Endothelial cell of umbilical vein (primary cell): Measurements from ENCODE around the gene NFATC1. TPM values are rescaled to one million over a fixed set of nuclear protein-coding genes. Genes with fewer than 3 reads are reported as not detected.

Source experiments
- BruUV-seq: library from RNA; stranded (reverse); fragments of 400-500 nt; replicated peaks from 2 replicates; lab custom pipeline; 2021; lab: Mats Ljungman, UMichigan
- CTCF ChIA-PET: fragments of 300-600, 350-600 bp; sonication (Branson Sonifier 250); formaldehyde crosslinking; loops from one replicate; lab custom pipeline; 2021; ENCODE audit warnings: antibody characterized with exemption, inconsistent platforms; lab: Charles Lee
- POLR2A ChIA-PET: fragments of 300-600, 350-600 bp; sonication (Branson Sonifier 250); formaldehyde crosslinking; loops from one replicate; lab custom pipeline; 2021; ENCODE audit warnings: antibody characterized with exemption, inconsistent platforms; lab: Charles Lee
- DNase-seq: peaks from one replicate; pipeline ENCODE4 v3.0.0-alpha.2; 2011; ENCODE audit warnings: low read depth, low spot score
- FAIRE-seq: peaks from 2 replicates; lab custom pipeline; 2011; peaks lifted over from hg19 to GRCh38; lab: Jason Lieb, UNC
- H2AFZ ChIP-seq: 2 replicates; pipeline ENCODE4 v1.6.0; 2012; ENCODE audit warnings: low read depth, low read length, control low read depth, inconsistent platforms
- H3K27ac ChIP-seq: 2 replicates; pipeline ENCODE4 v1.5.1; 2011; ENCODE audit warnings: low read depth, mild to moderate bottlenecking, control low read depth, low read length, moderate library complexity; ENCODE audit not compliant: insufficient read depth
- H3K27me3 ChIP-seq, 2 experiments: 2 replicates each; pipeline versions ENCODE4 v1.6.0 to v1.6.1; 2011; ENCODE audit warnings: low read length in 2 of 2, mixed read lengths in 1 of 2; ENCODE audit not compliant: control insufficient read depth in 2 of 2, insufficient read depth in 2 of 2
- H3K36me3 ChIP-seq, 2 experiments: 2 replicates in 1 of 2; 3 replicates in 1 of 2; pipeline ENCODE4 v1.5.1; 2011; ENCODE audit warnings: low read length in 2 of 2, mild to moderate bottlenecking in 1 of 2, moderate library complexity in 1 of 2; ENCODE audit not compliant: control insufficient read depth in 2 of 2, insufficient read depth in 2 of 2; ENCODE audit errors: extremely low read depth in 1 of 2
- H3K4me1 ChIP-seq: 3 replicates; pipeline ENCODE4 v1.5.1; 2011; ENCODE audit warnings: mild to moderate bottlenecking, low read length; ENCODE audit not compliant: control insufficient read depth, insufficient read depth; ENCODE audit errors: extremely low read depth
- H3K4me2 ChIP-seq: 2 replicates; pipeline ENCODE4 v1.6.1; 2011; ENCODE audit warnings: low read length, control low read depth, mixed read lengths; ENCODE audit not compliant: insufficient read depth
- H3K4me3 ChIP-seq, 3 experiments: fragments of 200-600 bp in 1 of 3; sonication (generic), shearing (Covaris generic) in 1 of 3; replicated peaks in 1 of 3; 2 replicates each; pipeline ENCODE4 v1.5.1; 2011 to 2016; ENCODE audit warnings: control low read depth in 3 of 3, low read length in 3 of 3, mild to moderate bottlenecking in 2 of 3, inconsistent platforms in 1 of 3, low read depth in 1 of 3, moderate library complexity in 1 of 3; ENCODE audit not compliant: insufficient read depth in 1 of 3
- H3K79me2 ChIP-seq: 2 replicates; pipeline ENCODE4 v1.6.0; 2012; ENCODE audit warnings: low read length, inconsistent platforms; ENCODE audit not compliant: control insufficient read depth, insufficient read depth
- H3K9ac ChIP-seq: replicated peaks from 2 replicates; pipeline ENCODE3; 2011; ENCODE audit warnings: low read length, control low read depth; ENCODE audit not compliant: insufficient read depth; ENCODE audit errors: extremely low read depth
- H3K9me1 ChIP-seq: replicated peaks from 3 replicates; pipeline ENCODE4 v1.6.0; 2011; ENCODE audit warnings: mild to moderate bottlenecking, low read length; ENCODE audit not compliant: control insufficient read depth, insufficient read depth; ENCODE audit errors: extremely low read depth
- H3K9me3 ChIP-seq: replicated peaks from 2 replicates; pipeline ENCODE4 v1.5.1; 2012; ENCODE audit warnings: low read length, inconsistent platforms; ENCODE audit not compliant: control insufficient read depth, insufficient read depth
- H4K20me1 ChIP-seq: replicated peaks from 2 replicates; pipeline ENCODE3; 2011; ENCODE audit warnings: mild to moderate bottlenecking, low read length; ENCODE audit not compliant: control insufficient read depth, insufficient read depth; ENCODE audit errors: extremely low read depth
- CTCF ChIP-seq, 2 donors: IDR thresholded peaks; 1 replicate in 1 of 2; 2 replicates in 1 of 2; pipeline ENCODE4 v1.5.1; 2011; ENCODE audit warnings: low read length in 2 of 2, mild to moderate bottlenecking in 2 of 2, moderate library complexity in 2 of 2, control low read depth in 1 of 2, inconsistent platforms in 1 of 2, low read depth in 1 of 2; ENCODE audit not compliant: insufficient read depth in 1 of 2; ENCODE audit errors: extremely low read depth in 1 of 2
- EZH2 ChIP-seq: IDR thresholded peaks from 2 replicates; pipeline ENCODE4 v1.6.1; 2012; ENCODE audit warnings: borderline replicate concordance, low read depth, mild to moderate bottlenecking, moderate library complexity, low read length, inconsistent platforms; ENCODE audit not compliant: severe bottlenecking
- FOS ChIP-seq: IDR thresholded peaks from 2 replicates; pipeline ENCODE4 v1.6.1; 2011; ENCODE audit warnings: mild to moderate bottlenecking, low read length, moderate library complexity, borderline replicate concordance; ENCODE audit not compliant: insufficient read depth
- GATA2 ChIP-seq: IDR thresholded peaks from 2 replicates; pipeline ENCODE4 v1.7.0; 2011; ENCODE audit warnings: low read depth, mild to moderate bottlenecking, moderate library complexity, mixed read lengths, low read length; ENCODE audit not compliant: insufficient read length, insufficient read depth
- JUN ChIP-seq: IDR thresholded peaks from 2 replicates; pipeline ENCODE4 v1.6.1; 2011; ENCODE audit warnings: borderline replicate concordance, low read depth; ENCODE audit not compliant: insufficient read length, insufficient read depth
- MYC ChIP-seq: IDR thresholded peaks from one replicate; pipeline ENCODE4 v1.6.1; 2011; ENCODE audit warnings: mild to moderate bottlenecking, low read depth, low read length
- POLR2A ChIP-seq: IDR thresholded peaks from 2 replicates; pipeline ENCODE4 v1.6.1; 2012; ENCODE audit warnings: low read depth, mild to moderate bottlenecking, control low read depth, low read length
- POLR2AphosphoS5 ChIP-seq: IDR thresholded peaks from 2 replicates; pipeline ENCODE4 v1.6.1; 2012; ENCODE audit warnings: low read depth, mild to moderate bottlenecking, control low read depth, low read length, moderate library complexity; ENCODE audit not compliant: insufficient read depth
- dilution Hi-C: fragments of 300-500 bp; cut with MboI; formaldehyde crosslinking; loops from one replicate; pipeline ENCODE4 v1.15.0; 2019; ENCODE audit warnings: low sequenced_read_pairs; ENCODE audit not compliant: extremely low pct_ligation_motif_present
- intact Hi-C: fragments of 100-400 bp; cut with micrococcal nuclease; formaldehyde crosslinking; loops from one replicate; pipeline ENCODE4 v1.10.0; 2022
- polyA plus RNA-seq, 4 experiments: library from polyadenylated mRNA; depleted of rRNA in 3 of 4; stranded (reverse) in 3 of 4; unstranded in 1 of 4; fragments of >200 nt; gene quantifications; 2 replicates each; pipeline versions ENCODE4 v1.2.1 to v1.2.3, GENCODE V29; 2011 to 2012; ENCODE audit warnings: missing spikeins in 1 of 4
- total RNA-seq: library from RNA; stranded (reverse); gene quantifications from 2 replicates; pipeline ENCODE4 v1.2.3, GENCODE V29; 2021
- TF ChIP-seq, protein P1 (sequence below): IDR thresholded peaks from 2 replicates; pipeline ENCODE4 v1.6.1; 2011; ENCODE audit not compliant: insufficient read depth, insufficient read length

The NFATC1 gene
- total and polyA plus RNA-seq, 2 donors (not counting 3 experiments of a cell fraction or from before 2014, with no cell fraction given) = 11.1 to 30.0 TPM

DNA sequence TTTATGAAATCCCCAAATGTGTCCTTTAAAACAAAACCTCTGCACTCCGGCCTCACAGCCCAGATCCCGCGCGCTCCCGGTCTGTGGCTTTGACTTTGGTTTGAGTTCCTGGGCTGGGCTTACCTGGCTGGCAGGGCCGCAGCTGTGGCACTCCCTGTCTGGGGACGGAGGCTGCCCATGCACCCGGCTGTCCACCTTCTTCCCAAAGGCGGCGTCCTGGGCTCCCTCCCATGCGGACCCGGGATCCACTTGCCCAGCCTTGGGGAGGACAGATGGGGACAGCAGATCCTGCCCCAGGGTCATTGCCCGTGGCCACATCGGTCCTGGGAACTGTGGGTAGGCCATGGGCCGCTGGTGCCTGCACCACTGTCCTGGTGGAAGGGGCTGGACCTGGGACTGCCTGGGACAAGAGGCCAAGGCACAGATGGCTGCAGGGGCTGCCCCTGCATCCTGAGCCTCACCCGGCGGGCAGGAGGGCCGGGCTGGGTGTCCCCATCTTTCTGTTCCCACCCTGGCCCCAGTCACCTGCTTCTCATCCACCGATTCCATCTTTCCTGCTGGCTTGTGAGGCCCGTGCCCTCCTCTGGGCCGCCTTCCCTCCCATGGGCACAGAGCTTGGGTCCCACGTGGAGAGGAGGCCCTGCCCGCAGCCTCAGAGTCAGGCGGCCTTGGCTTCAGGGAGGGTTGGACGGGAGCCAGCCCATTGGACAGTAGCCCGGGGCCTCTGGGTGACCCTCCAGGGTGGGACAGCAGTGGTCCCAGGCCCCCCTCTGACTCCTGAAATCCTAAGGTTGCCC lies 27.7 kb downstream of the NFATC1 start:
- no peak overlapping the region for H3K4me3 ChIP-seq
- TF ChIP-seq POLR2A (no peak), JUN (no peak), EZH2 (no peak), FOS (no peak), POLR2AphosphoS5 (no peak), CTCF (IDR thresholded peaks at IDR 0.05; ENCODE audit: extremely low read depth in 1 of 2, insufficient read depth in 1 of 2, low read depth in 1 of 2, low read length in 2 of 2) (no peak), MYC (no peak), GATA2 (no peak)
- TF ChIP-seq, protein P1, sequence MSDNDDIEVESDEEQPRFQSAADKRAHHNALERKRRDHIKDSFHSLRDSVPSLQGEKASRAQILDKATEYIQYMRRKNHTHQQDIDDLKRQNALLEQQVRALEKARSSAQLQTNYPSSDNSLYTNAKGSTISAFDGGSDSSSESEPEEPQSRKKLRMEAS = no peak
- no peak overlapping the region for H3K4me2 ChIP-seq
- no peak overlapping the region for H3K9ac ChIP-seq
- H3K27me3 ChIP-seq = no peaks in the 10 kb centered on the region
- ChIA-PET POLR2A (no interaction called here), CTCF (no interaction called here)
- no peak overlapping the region for H2AFZ ChIP-seq
- no peak for DNase-seq
- intact Hi-C loops (no loop called here), dilution Hi-C loops (no loop called here)
- no peaks in the 10 kb centered on the region for H4K20me1 ChIP-seq
- H3K27ac ChIP-seq = no peak overlapping the region
- peaks cover 5 to 21% of the 10 kb centered on the region in 2 experiments for H3K36me3 ChIP-seq
- no peaks in the 10 kb centered on the region for H3K79me2 ChIP-seq
- FAIRE-seq = no peak
- H3K9me3 ChIP-seq = no peaks in the 10 kb centered on the region
- no TSS peak for BruUV-seq
- no peaks in the 10 kb centered on the region for H3K9me1 ChIP-seq
- H3K4me1 ChIP-seq = no peaks in the 10 kb centered on the region
